ENCODE measurements around the gene LIN37. TPM values are rescaled to one million over a fixed set of nuclear protein-coding genes. Genes with fewer than 3 reads are reported as not detected.

LIN37 gene
- total and polyA plus RNA-seq, 2 of the 13 experiments (the other 11 are each of a cell fraction or from before 2014, with no cell fraction given) = 6.3 to 8.7 TPM

DNA sequence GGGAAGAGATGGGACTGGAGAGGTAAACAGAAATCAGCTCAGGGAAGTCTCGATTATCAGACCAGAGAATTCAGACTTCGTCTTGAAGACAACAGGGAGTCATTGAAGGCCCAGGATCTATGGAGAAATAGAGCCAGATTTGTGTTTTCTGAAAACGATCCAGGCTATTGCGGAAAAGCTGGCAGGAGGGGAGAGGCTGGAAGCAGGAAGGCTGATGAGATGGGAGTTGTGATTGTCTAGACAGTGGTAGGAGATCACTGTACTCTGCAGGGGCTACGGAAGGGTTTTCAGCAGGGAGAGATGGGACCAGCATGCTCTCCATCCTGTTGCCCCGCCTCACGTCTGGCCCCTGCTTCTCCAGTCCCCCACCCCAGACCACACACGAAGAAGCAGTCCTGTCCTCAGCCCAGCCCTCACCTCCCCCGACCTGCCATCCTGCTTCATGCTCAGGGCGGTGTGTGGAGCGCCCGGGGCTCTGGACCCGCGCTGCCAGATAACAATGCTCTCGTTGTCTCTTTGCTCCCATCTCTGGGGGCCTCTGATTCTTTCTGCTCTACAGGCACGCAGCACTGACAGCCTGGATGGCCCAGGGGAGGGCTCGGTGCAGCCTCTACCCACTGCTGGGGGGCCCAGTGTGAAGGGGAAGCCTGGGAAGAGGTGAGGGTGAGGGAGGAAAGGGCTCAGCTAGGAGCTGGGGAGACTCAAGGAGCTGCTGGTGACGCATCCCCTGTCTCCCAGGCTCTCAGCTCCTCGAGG is 28.9 kb downstream of the LIN37 start (continued):
- TF ChIP-seq, protein P1, sequence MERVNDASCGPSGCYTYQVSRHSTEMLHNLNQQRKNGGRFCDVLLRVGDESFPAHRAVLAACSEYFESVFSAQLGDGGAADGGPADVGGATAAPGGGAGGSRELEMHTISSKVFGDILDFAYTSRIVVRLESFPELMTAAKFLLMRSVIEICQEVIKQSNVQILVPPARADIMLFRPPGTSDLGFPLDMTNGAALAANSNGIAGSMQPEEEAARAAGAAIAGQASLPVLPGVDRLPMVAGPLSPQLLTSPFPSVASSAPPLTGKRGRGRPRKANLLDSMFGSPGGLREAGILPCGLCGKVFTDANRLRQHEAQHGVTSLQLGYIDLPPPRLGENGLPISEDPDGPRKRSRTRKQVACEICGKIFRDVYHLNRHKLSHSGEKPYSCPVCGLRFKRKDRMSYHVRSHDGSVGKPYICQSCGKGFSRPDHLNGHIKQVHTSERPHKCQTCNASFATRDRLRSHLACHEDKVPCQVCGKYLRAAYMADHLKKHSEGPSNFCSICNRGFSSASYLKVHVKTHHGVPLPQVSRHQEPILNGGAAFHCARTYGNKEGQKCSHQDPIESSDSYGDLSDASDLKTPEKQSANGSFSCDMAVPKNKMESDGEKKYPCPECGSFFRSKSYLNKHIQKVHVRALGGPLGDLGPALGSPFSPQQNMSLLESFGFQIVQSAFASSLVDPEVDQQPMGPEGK (CRISPR knock-in tag; IDR thresholded peaks at IDR 0.05) = peak; percentile 94
- TF ChIP-seq NKX3-1 (CRISPR knock-in tag; IDR thresholded peaks at IDR 0.05) = no peak
- no peak for TF ChIP-seq SOX6 (IDR thresholded peaks at IDR 0.05)
- TF ChIP-seq SOX6 (CRISPR knock-in tag; IDR thresholded peaks at IDR 0.05) = peak; percentile 61
- TF ChIP-seq FOXO1 (CRISPR knock-in tag; IDR thresholded peaks at IDR 0.05) = no peak
- peak; percentile 30 for TF ChIP-seq HNRNPLL (IDR thresholded peaks at IDR 0.05; ENCODE audit: low read depth, low read length, poor library complexity, severe bottlenecking)
- TF ChIP-seq, protein P2, sequence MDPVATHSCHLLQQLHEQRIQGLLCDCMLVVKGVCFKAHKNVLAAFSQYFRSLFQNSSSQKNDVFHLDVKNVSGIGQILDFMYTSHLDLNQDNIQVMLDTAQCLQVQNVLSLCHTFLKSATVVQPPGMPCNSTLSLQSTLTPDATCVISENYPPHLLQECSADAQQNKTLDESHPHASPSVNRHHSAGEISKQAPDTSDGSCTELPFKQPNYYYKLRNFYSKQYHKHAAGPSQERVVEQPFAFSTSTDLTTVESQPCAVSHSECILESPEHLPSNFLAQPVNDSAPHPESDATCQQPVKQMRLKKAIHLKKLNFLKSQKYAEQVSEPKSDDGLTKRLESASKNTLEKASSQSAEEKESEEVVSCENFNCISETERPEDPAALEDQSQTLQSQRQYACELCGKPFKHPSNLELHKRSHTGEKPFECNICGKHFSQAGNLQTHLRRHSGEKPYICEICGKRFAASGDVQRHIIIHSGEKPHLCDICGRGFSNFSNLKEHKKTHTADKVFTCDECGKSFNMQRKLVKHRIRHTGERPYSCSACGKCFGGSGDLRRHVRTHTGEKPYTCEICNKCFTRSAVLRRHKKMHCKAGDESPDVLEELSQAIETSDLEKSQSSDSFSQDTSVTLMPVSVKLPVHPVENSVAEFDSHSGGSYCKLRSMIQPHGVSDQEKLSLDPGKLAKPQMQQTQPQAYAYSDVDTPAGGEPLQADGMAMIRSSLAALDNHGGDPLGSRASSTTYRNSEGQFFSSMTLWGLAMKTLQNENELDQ (CRISPR knock-in tag; IDR thresholded peaks at IDR 0.05; ENCODE audit: borderline replicate concordance) = no peak
- TF ChIP-seq ZNF674 (CRISPR knock-in tag; IDR thresholded peaks at IDR 0.05; ENCODE audit: low read depth) = no peak
- no peak for TF ChIP-seq ZNF878 (CRISPR knock-in tag; IDR thresholded peaks at IDR 0.05)
- no peak for TF ChIP-seq ZNF253 (CRISPR knock-in tag; IDR thresholded peaks at IDR 0.05; ENCODE audit: borderline replicate concordance)
- TF ChIP-seq SALL1 (CRISPR knock-in tag; IDR thresholded peaks at IDR 0.05) = 0 out of 2 replicates have a peak, but pooled peaks have one; percentile 10
- no peak for TF ChIP-seq PHF8 (CRISPR knock-in tag; IDR thresholded peaks at IDR 0.05)
- peak; percentile 3; the same call in 1 of the 2 replicates for TF ChIP-seq ZNF263 (CRISPR knock-in tag; IDR thresholded peaks at IDR 0.05)
- 0 out of 2 replicates have a peak, but pooled peaks have one; percentile 13 for TF ChIP-seq ZFX (CRISPR knock-in tag; IDR thresholded peaks at IDR 0.05; ENCODE audit: low read depth)
- TF ChIP-seq XRCC5 (optimal IDR thresholded peaks at IDR 0.05; ENCODE audit: low read length) = peak; percentile 25
- TF ChIP-seq ZNF382 (CRISPR knock-in tag; IDR thresholded peaks at IDR 0.05; ENCODE audit: borderline replicate concordance) = no peak
- 0 out of 2 replicates have a peak, but pooled peaks have one; percentile 30 for TF ChIP-seq ZNF761 (CRISPR knock-in tag; conservative IDR thresholded peaks at IDR 0.05)
- TF ChIP-seq YEATS2 (CRISPR knock-in tag; IDR thresholded peaks at IDR 0.05; ENCODE audit: borderline replicate concordance) = no peak
- TF ChIP-seq, protein P3, sequence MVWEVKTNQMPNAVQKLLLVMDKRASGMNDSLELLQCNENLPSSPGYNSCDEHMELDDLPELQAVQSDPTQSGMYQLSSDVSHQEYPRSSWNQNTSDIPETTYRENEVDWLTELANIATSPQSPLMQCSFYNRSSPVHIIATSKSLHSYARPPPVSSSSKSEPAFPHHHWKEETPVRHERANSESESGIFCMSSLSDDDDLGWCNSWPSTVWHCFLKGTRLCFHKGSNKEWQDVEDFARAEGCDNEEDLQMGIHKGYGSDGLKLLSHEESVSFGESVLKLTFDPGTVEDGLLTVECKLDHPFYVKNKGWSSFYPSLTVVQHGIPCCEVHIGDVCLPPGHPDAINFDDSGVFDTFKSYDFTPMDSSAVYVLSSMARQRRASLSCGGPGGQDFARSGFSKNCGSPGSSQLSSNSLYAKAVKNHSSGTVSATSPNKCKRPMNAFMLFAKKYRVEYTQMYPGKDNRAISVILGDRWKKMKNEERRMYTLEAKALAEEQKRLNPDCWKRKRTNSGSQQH (CRISPR knock-in tag; IDR thresholded peaks at IDR 0.05; ENCODE audit: low read depth) = 0 out of 2 replicates have a peak, but pooled peaks have one; percentile 30
- peak; percentile 63; the same call in 1 of the 2 replicates for TF ChIP-seq SOX5 (CRISPR knock-in tag; IDR thresholded peaks at IDR 0.05; ENCODE audit: borderline replicate concordance)
- no peak for TF ChIP-seq ZNF589 (CRISPR knock-in tag; conservative IDR thresholded peaks at IDR 0.05)
- TF ChIP-seq PHF21A (CRISPR knock-in tag; IDR thresholded peaks at IDR 0.05) = 0 out of 2 replicates have a peak, but pooled peaks have one; percentile 36
- TF ChIP-seq, protein P4, sequence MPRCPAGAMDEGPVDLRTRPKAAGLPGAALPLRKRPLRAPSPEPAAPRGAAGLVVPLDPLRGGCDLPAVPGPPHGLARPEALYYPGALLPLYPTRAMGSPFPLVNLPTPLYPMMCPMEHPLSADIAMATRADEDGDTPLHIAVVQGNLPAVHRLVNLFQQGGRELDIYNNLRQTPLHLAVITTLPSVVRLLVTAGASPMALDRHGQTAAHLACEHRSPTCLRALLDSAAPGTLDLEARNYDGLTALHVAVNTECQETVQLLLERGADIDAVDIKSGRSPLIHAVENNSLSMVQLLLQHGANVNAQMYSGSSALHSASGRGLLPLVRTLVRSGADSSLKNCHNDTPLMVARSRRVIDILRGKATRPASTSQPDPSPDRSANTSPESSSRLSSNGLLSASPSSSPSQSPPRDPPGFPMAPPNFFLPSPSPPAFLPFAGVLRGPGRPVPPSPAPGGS (CRISPR knock-in tag; IDR thresholded peaks at IDR 0.05) = no peak
